ENCODE data around the gene RBM17. TPM values are rescaled to one million over a fixed set of nuclear protein-coding genes. Genes with fewer than 3 reads are reported as not detected.

Gene RBM17
- total and polyA plus RNA-seq, 2 of the 13 experiments (the other 11 are each of a cell fraction or from before 2014, with no cell fraction given), result 30.7 to 77.5 TPM

- ATAC-seq (no peak), DNase-seq (ENCODE audit: low spot score) (no peak), FAIRE-seq (no peak)
- H3K9me3 ChIP-seq (ENCODE audit: low read length), result no peaks in the 10 kb centered on the region
- no peaks in the 10 kb centered on the region for H3K4me1 ChIP-seq (ENCODE audit: insufficient read depth, low read length)
- BruUV-seq (replicated peaks), result no TSS peak
- POLR2A ChIA-PET, result no interaction called here
- no peaks in the 10 kb centered on the region for H3K36me3 ChIP-seq (replicated peaks in 1 of 2; ENCODE audit: control insufficient read depth in 1 of 2, insufficient read depth in 2 of 2, low read length in 2 of 2)
- H3K4me2 ChIP-seq (ENCODE audit: low read depth, low read length), result no peak overlapping the region
- H3K79me2 ChIP-seq (ENCODE audit: insufficient read depth, low read length), result no peaks in the 10 kb centered on the region
- no peak overlapping the region for H3K4me3 ChIP-seq (replicated peaks in 1 of 3; ENCODE audit: insufficient read depth in 1 of 3, low read depth in 2 of 3, low read length in 3 of 3)
- WGBS (ENCODE audit: low lambda C conversion rate), result 26% methylated on average over 8 of the region's 8 CpGs
- CTCF ChIA-PET (ENCODE audit: low intra/inter-chr PET ratio, low total read pairs), result no interaction called here
- H3K9ac ChIP-seq (ENCODE audit: insufficient read depth, low read depth, low read length), result no peak overlapping the region
- intact Hi-C loops (cut with micrococcal nuclease; ENCODE audit: unreplicated experiment) (no loop called here), in situ Hi-C loops (cut with HindIII; ENCODE audit: extremely low pct_ligation_motif_present, low pct_unique_long_range_greater_than_20kb) (no loop called here)
- no peak overlapping the region for H3K27ac ChIP-seq (ENCODE audit: extremely low read length, insufficient read depth, low read length)
- H3K27me3 ChIP-seq (ENCODE audit: control insufficient read depth in 1 of 2, insufficient read depth in 2 of 2, low read length in 2 of 2), result peaks cover 0 to 2% of the 10 kb centered on the region in 2 experiments; a peak in 3 of 5 replicates
- no peak overlapping the region for H2AFZ ChIP-seq (ENCODE audit: low read length)
- TF ChIP-seq ZNF558 (CRISPR knock-in tag; IDR thresholded peaks at IDR 0.05; ENCODE audit: borderline replicate concordance), result no peak
- H4K20me1 ChIP-seq (ENCODE audit: insufficient read depth, low read length), result no peaks in the 10 kb centered on the region
Observed at GRCh38 chr10:6061056-6061455, 27.8 kb upstream of the RBM17 start.

GRCh38 chr10:6062101-6062771 is 26.6 kb upstream of the RBM17 start, which contains the start of gene IL2RA:
Gene IL2RA, minus strand, starts transcription at chr10:6062367. Its CDS starts 216 bp downstream, at chr10:6062151.
- peaks cover 0 to 13% of the 10 kb centered on the region in 2 experiments; a peak in 3 of 5 replicates for H3K27me3 ChIP-seq (ENCODE audit: control insufficient read depth in 1 of 2, insufficient read depth in 2 of 2, low read length in 2 of 2)
- no peaks in the 10 kb centered on the region for H3K79me2 ChIP-seq (ENCODE audit: insufficient read depth, low read length)
- no peak within 1 kb of the TSS for H3K4me3 ChIP-seq (replicated peaks in 1 of 3; ENCODE audit: insufficient read depth in 1 of 3, low read depth in 2 of 3, low read length in 3 of 3)
- H2AFZ ChIP-seq (ENCODE audit: low read length), result no peak within 1 kb of the TSS
- H3K4me2 ChIP-seq (ENCODE audit: low read depth, low read length), result no peak within 1 kb of the TSS
- intact Hi-C loops (cut with micrococcal nuclease; ENCODE audit: unreplicated experiment), result no loop called here
- no peaks in the 10 kb centered on the region for H3K4me1 ChIP-seq (ENCODE audit: insufficient read depth, low read length)
- DNase-seq (ENCODE audit: low spot score) (no peak), ATAC-seq (no peak), FAIRE-seq (no peak)
- no peaks in the 10 kb centered on the region for H3K9me3 ChIP-seq (ENCODE audit: low read length)
- in situ Hi-C loops (cut with HindIII; ENCODE audit: extremely low pct_ligation_motif_present, low pct_unique_long_range_greater_than_20kb), result no loop called here
- H3K36me3 ChIP-seq (replicated peaks in 1 of 2; ENCODE audit: control insufficient read depth in 1 of 2, insufficient read depth in 2 of 2, low read length in 2 of 2), result no peaks in the 10 kb centered on the region
- CTCF ChIA-PET (ENCODE audit: low intra/inter-chr PET ratio, low total read pairs), result no interaction called here
- no peak within 1 kb of the TSS for H3K9ac ChIP-seq (ENCODE audit: insufficient read depth, low read depth, low read length)
- WGBS (ENCODE audit: low lambda C conversion rate), result 76% methylated on average over 15 of the region's 18 CpGs
- H3K27ac ChIP-seq (ENCODE audit: extremely low read length, insufficient read depth, low read length), result no peak within 1 kb of the TSS
- POLR2A ChIA-PET, result no interaction called here
- no TSS peak for BruUV-seq (replicated peaks)
- H4K20me1 ChIP-seq (ENCODE audit: insufficient read depth, low read length), result no peaks in the 10 kb centered on the region
- TF ChIP-seq AKAP8 (CRISPR knock-in tag; IDR thresholded peaks at IDR 0.05), result no peak
- no peak for TF ChIP-seq ZNF362 (CRISPR knock-in tag; IDR thresholded peaks at IDR 0.05; ENCODE audit: borderline replicate concordance)
- no peak for TF ChIP-seq ZNF230 (CRISPR knock-in tag; IDR thresholded peaks at IDR 0.05)
- TF ChIP-seq ZHX2 (IDR thresholded peaks at IDR 0.05; ENCODE audit: low read depth), result no peak
- no peak for TF ChIP-seq ZHX2 (CRISPR knock-in tag; IDR thresholded peaks at IDR 0.05; ENCODE audit: borderline replicate concordance)
- TF ChIP-seq THYN1 (CRISPR knock-in tag; IDR thresholded peaks at IDR 0.05; ENCODE audit: borderline replicate concordance, low read depth), result no peak
- TF ChIP-seq NFATC3 (CRISPR knock-in tag; IDR thresholded peaks at IDR 0.05), result no peak

All from HepG2 (cell line).